GM21717 (cell line): ENCODE measurements around the gene EHD3.

Source experiments
- ATAC-seq: cut with Tn5 transposase; IDR thresholded peaks from one replicate; pipeline ENCODE4 v1.9.1; 2021; ENCODE audit warnings: mild to moderate bottlenecking, moderate library complexity; ENCODE audit not compliant: unreplicated experiment

EHD3 gene

GRCh38 chr2:31253356-31254131, 19.6 kb downstream of the EHD3 start:
- no peak for ATAC-seq

GRCh38 chr2:31254237-31255203, 20.6 kb downstream of the EHD3 start:
- no peak for ATAC-seq

- peak; percentile 53 for ATAC-seq
These were observed 22.1 kb downstream of the EHD3 start for GRCh38 chr2:31255911-31256571.

- ATAC-seq: peak; percentile 7
These were observed 22.8 kb downstream of the EHD3 start for GRCh38 chr2:31256611-31257382.

- peak; percentile 58 for ATAC-seq
These were observed 24.4 kb downstream of the EHD3 start for GRCh38 chr2:31258351-31258750.

GRCh38 chr2:31259075-31259474, 25.1 kb downstream of the EHD3 start:
- no peak for ATAC-seq

GRCh38 chr2:31260870-31261269, 26.9 kb downstream of the EHD3 start:
- ATAC-seq: no peak

GRCh38 chr2:31263636-31264190, 29.8 kb downstream of the EHD3 start:
- no peak for ATAC-seq

- no peak for ATAC-seq
These were observed 31.3 kb downstream of the EHD3 start for GRCh38 chr2:31265234-31265633.

GRCh38 chr2:31266804-31267203, 32.9 kb downstream of the EHD3 start:
- ATAC-seq: no peak

- ATAC-seq: no peak
These were observed 33.6 kb downstream of the EHD3 start for GRCh38 chr2:31267437-31268120.

GRCh38 chr2:31268344-31268743, 34.4 kb downstream of the EHD3 start:
- no peak for ATAC-seq

GRCh38 chr2:31269087-31269486, 35.1 kb downstream of the EHD3 start:
- no peak for ATAC-seq

GRCh38 chr2:31270131-31270530, 36.2 kb downstream of the EHD3 start:
- no peak for ATAC-seq

- ATAC-seq: no peak
These were observed 36.9 kb downstream of the EHD3 start for GRCh38 chr2:31270822-31271231.

GRCh38 chr2:31271851-31272267, 37.9 kb downstream of the EHD3 start:
- no peak for ATAC-seq

GRCh38 chr2:31274401-31275075, 40.6 kb downstream of the EHD3 start:
- no peak for ATAC-seq

GRCh38 chr2:31275976-31276375, 42.0 kb downstream of the EHD3 start:
- no peak for ATAC-seq

GRCh38 chr2:31277621-31278020, 43.7 kb downstream of the EHD3 start:
- no peak for ATAC-seq
